K562 (cell line): ENCODE measurements around the gene ZNF32. TPM values are rescaled to one million over a fixed set of nuclear protein-coding genes. Genes with fewer than 3 reads are reported as not detected.

Source experiments
- ETV6 ChIP-seq, 3 experiments: fragments of 150-350 bp in 1 of 3; sonication (generic) in 1 of 3; formaldehyde crosslinking in 1 of 3; IDR thresholded peaks; 2 replicates each; pipeline versions ENCODE4 v1.6.1 to v1.8.0; 2014 to 2022; ENCODE audit warnings: borderline replicate concordance in 2 of 3, low read depth in 2 of 3, antibody characterized with exemption in 1 of 3, low read length in 1 of 3, mild to moderate bottlenecking in 1 of 3, missing genetic modification reagents in 1 of 3
- FOXK2 ChIP-seq, 2 experiments: fragments of 450-650 bp; IDR thresholded peaks in 1 of 2; conservative IDR thresholded peaks in 1 of 2; 2 replicates each; pipeline ENCODE4 v1.6.1; 2016; ENCODE audit warnings: low read depth in 2 of 2, mild to moderate bottlenecking in 1 of 2
- FOXP1 ChIP-seq: sonication (generic); formaldehyde crosslinking; IDR thresholded peaks from 2 replicates; pipeline ENCODE4 v1.8.0; 2022; ENCODE audit warnings: mild to moderate bottlenecking, missing genetic modification reagents
- GATAD2B ChIP-seq: fragments of 450-650 bp; IDR thresholded peaks from 2 replicates; pipeline ENCODE4 v1.6.1; 2017; ENCODE audit warnings: mild to moderate bottlenecking, borderline replicate concordance
- HEY1 ChIP-seq: fragments of 250-450 bp; sonication (Bioruptor Pico); IDR thresholded peaks from 2 replicates; pipeline ENCODE4 v1.5.0; 2020; ENCODE audit warnings: mild to moderate bottlenecking, moderate library complexity, borderline replicate concordance
- KAT7 ChIP-seq: sonication (generic); formaldehyde crosslinking; IDR thresholded peaks from 2 replicates; pipeline ENCODE4 v1.8.0; 2022; ENCODE audit warnings: missing genetic modification reagents, mild to moderate bottlenecking, borderline replicate concordance
- NCOA6 ChIP-seq: fragments of 450-650 bp; IDR thresholded peaks from 2 replicates; pipeline ENCODE4 v1.6.1; 2017; ENCODE audit warnings: mild to moderate bottlenecking
- NFIC ChIP-seq: fragments of 450-650 bp; IDR thresholded peaks from 2 replicates; pipeline ENCODE4 v1.6.1; 2017; ENCODE audit warnings: mild to moderate bottlenecking, inconsistent platforms
- SAFB ChIP-seq: fragments of 200-400 bp; formaldehyde crosslinking; IDR thresholded peaks from 2 replicates; pipeline ENCODE4 v1.6.1; 2017; ENCODE audit warnings: low read depth, low read length, borderline replicate concordance
- SIN3A ChIP-seq, 2 experiments: fragments of 150-350 bp in 1 of 2; IDR thresholded peaks; 2 replicates each; pipeline ENCODE4 v1.6.1; 2011 to 2016; ENCODE audit warnings: borderline replicate concordance in 2 of 2, low read depth in 2 of 2, low read length in 2 of 2, mild to moderate bottlenecking in 2 of 2, moderate library complexity in 2 of 2; ENCODE audit not compliant: control insufficient read depth in 1 of 2
- SMAD2 ChIP-seq: fragments of 150-350 bp; IDR thresholded peaks from 2 replicates; pipeline ENCODE4 v1.6.1; 2014; ENCODE audit warnings: low read depth, mild to moderate bottlenecking, low read length
- TCF3 ChIP-seq: sonication (generic); formaldehyde crosslinking; IDR thresholded peaks from 2 replicates; pipeline ENCODE4 v1.4.0; 2020; ENCODE audit warnings: mild to moderate bottlenecking, missing genetic modification reagents
- U2AF2 ChIP-seq: fragments of 200-400 bp; formaldehyde crosslinking; optimal IDR thresholded peaks from 2 replicates; pipeline ENCODE3; 2017; ENCODE audit warnings: low read depth, mild to moderate bottlenecking, low read length
- ZNF175 ChIP-seq: fragments of 200-800 bp; sonication (Bioruptor generic); IDR thresholded peaks from 2 replicates; pipeline ENCODE4 v1.6.1; 2016; ENCODE audit warnings: low read depth, mild to moderate bottlenecking, missing genetic modification characterization, missing compliant biosample characterization
- ZNF644 ChIP-seq: fragments of 200-800 bp; sonication (Bioruptor generic); IDR thresholded peaks from 2 replicates; pipeline ENCODE4 v1.6.1; 2016; ENCODE audit warnings: low read depth, missing genetic modification characterization, missing compliant biosample characterization
- polyA plus RNA-seq, 8 experiments: library from polyadenylated mRNA; depleted of rRNA in 4 of 8; stranded (reverse) in 5 of 8; unstranded in 3 of 8; fragments of >200 nt; fragmentation: Nextera tagmentation in 2 of 8; fragmentation: Illumina TruSeq in 1 of 8; extraction: Ambion mirVana in 2 of 8; extraction: Trizol in 1 of 8; gene quantifications; 2 replicates each; pipeline versions ENCODE4 v1.2.1 to v1.2.3, GENCODE V29; 2011 to 2014; ENCODE audit warnings: inconsistent platforms in 1 of 8, missing spikeins in 1 of 8
- total RNA-seq, 7 experiments: library from RNA; depleted of rRNA in 6 of 7; stranded (reverse); fragments of >200 nt in 6 of 7; fragmentation: Illumina TruSeq in 2 of 7; extraction: Trizol in 2 of 7; gene quantifications; 2 replicates each; pipeline versions ENCODE4 v1.2.1 to v1.2.3, GENCODE V29; 2011 to 2021; ENCODE audit warnings: low replicate concordance in 1 of 7
- TF ChIP-seq, protein P1 (sequence below): fragments of 450-650 bp; IDR thresholded peaks from 2 replicates; pipeline ENCODE4 v1.6.1; 2016; ENCODE audit warnings: antibody characterized with exemption
- TF ChIP-seq, protein P2 (sequence below): fragments of 450-650 bp; IDR thresholded peaks from 2 replicates; pipeline ENCODE4 v1.6.1; 2018; ENCODE audit not compliant: partially characterized antibody
- TF ChIP-seq, protein P3 (sequence below): sonication (generic); formaldehyde crosslinking; IDR thresholded peaks from 2 replicates; pipeline ENCODE4 v1.8.1; 2023; ENCODE audit warnings: mild to moderate bottlenecking, missing genetic modification reagents

The ZNF32 gene
- total and polyA plus RNA-seq, 9 of the 15 experiments (the other 6 are each of a cell fraction or from before 2014, with no cell fraction given), result 17.3 to 57.0 (median 26.3) TPM

DNA sequence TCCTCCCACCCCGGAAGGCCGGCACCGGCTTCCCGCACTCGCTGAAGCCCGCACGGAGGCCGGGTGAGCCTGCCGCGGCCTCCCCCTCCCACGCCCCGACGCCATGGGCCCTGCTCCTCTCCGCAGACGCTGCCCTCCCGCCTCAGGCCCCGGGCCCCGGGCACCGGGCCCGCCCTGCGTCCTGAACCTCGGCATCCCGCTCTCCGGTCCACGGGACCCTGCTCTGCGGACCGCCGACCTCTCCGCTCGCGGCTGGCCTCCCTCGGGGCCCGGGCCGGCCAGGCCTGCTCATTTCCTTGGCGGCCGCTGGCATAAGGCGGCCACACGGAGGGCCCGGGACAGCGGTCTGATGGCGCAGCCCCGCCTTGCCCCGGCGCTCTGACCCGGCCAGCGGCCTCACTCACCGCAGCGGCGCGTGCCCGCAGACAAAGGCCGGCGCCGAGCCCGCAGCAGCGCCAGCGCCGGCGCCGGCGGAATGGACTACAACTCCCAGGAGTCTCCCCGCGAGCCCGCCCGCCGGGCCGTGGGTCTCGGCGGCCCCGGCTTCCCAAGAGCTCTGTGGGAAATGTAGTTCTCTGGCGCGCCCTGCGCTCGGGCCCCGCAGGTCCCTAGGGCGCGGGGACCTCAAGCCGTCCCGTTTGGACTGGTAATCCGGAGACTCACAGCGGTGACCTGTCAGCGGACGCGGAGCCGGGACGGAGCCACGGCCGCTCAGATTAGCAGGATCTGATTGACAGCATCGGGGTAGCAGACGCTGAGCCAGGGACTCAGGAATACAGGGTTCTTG, at the start of gene ZNF32 (continued):
- TF ChIP-seq GATAD2B (peak; percentile 84), ZNF644 (tag) (peak; percentile 80), SAFB (no peak), TCF3 (CRISPR knock-in tag) (no peak), SIN3A (IDR thresholded peaks at IDR 0.05; ENCODE audit: borderline replicate concordance in 2 of 2, control insufficient read depth in 1 of 2, low read depth in 2 of 2, low read length in 2 of 2) (peak in 1 of 2 experiments; percentile 32; a peak in 2 of 4 replicates), SMAD2 (no peak), ETV6 (IDR thresholded peaks at IDR 0.05; ENCODE audit: borderline replicate concordance in 1 of 2, low read depth in 2 of 2, low read length in 1 of 2) (no peak), ETV6 (CRISPR knock-in tag; IDR thresholded peaks at IDR 0.05; ENCODE audit: borderline replicate concordance) (no peak), HEY1 (CRISPR knock-in tag) (no peak), FOXK2 (conservative IDR thresholded peaks at IDR 0.05 in 1 of 2, IDR thresholded peaks at IDR 0.05 in 1 of 2; ENCODE audit: low read depth in 2 of 2) (no peak), NCOA6 (0 out of 2 replicates have a peak, but pooled peaks have one; percentile 63), KAT7 (CRISPR knock-in tag) (0 out of 2 replicates have a peak, but pooled peaks have one; percentile 41), ZNF175 (peak; percentile 71; the same call in 1 of the 2 replicates), NFIC (peak; percentile 45), FOXP1 (CRISPR knock-in tag) (peak; percentile 73; the same call in 1 of the 2 replicates), U2AF2 (no peak)
- TF ChIP-seq, protein P1, sequence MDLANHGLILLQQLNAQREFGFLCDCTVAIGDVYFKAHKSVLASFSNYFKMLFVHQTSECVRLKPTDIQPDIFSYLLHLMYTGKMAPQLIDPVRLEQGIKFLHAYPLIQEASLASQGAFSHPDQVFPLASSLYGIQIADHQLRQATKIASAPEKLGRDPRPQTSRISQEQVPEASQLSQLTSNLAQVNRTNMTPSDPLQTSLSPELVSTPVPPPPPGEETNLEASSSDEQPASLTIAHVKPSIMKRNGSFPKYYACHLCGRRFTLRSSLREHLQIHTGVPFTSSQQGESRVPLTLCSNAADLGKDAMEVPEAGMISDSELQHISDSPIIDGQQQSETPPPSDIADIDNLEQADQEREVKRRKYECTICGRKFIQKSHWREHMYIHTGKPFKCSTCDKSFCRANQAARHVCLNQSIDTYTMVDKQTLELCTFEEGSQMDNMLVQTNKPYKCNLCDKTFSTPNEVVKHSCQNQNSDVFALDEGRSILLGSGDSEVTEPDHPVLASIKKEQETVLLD, result no peak
- TF ChIP-seq, protein P2, sequence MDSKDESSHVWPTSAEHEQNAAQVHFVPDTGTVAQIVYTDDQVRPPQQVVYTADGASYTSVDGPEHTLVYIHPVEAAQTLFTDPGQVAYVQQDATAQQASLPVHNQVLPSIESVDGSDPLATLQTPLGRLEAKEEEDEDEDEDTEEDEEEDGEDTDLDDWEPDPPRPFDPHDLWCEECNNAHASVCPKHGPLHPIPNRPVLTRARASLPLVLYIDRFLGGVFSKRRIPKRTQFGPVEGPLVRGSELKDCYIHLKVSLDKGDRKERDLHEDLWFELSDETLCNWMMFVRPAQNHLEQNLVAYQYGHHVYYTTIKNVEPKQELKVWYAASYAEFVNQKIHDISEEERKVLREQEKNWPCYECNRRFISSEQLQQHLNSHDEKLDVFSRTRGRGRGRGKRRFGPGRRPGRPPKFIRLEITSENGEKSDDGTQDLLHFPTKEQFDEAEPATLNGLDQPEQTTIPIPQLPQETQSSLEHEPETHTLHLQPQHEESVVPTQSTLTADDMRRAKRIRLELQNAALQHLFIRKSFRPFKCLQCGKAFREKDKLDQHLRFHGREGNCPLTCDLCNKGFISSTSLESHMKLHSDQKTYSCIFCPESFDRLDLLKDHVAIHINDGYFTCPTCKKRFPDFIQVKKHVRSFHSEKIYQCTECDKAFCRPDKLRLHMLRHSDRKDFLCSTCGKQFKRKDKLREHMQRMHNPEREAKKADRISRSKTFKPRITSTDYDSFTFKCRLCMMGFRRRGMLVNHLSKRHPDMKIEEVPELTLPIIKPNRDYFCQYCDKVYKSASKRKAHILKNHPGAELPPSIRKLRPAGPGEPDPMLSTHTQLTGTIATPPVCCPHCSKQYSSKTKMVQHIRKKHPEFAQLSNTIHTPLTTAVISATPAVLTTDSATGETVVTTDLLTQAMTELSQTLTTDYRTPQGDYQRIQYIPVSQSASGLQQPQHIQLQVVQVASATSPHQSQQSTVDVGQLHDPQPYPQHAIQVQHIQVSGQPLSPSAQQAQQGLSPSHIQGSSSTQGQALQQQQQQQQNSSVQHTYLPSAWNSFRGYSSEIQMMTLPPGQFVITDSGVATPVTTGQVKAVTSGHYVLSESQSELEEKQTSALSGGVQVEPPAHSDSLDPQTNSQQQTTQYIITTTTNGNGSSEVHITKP, result no peak
- TF ChIP-seq, protein P3, sequence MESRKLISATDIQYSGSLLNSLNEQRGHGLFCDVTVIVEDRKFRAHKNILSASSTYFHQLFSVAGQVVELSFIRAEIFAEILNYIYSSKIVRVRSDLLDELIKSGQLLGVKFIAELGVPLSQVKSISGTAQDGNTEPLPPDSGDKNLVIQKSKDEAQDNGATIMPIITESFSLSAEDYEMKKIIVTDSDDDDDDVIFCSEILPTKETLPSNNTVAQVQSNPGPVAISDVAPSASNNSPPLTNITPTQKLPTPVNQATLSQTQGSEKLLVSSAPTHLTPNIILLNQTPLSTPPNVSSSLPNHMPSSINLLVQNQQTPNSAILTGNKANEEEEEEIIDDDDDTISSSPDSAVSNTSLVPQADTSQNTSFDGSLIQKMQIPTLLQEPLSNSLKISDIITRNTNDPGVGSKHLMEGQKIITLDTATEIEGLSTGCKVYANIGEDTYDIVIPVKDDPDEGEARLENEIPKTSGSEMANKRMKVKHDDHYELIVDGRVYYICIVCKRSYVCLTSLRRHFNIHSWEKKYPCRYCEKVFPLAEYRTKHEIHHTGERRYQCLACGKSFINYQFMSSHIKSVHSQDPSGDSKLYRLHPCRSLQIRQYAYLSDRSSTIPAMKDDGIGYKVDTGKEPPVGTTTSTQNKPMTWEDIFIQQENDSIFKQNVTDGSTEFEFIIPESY (CRISPR knock-in tag), result peak; percentile 24; the same call in 1 of the 2 replicates
